NCI-H2227 treated with DMSO at 0.1 percent for 48 hours (cell line): Measurements from ENCODE around the gene CEP164.

Experiments
- DNase-seq: peaks from one replicate; lab custom pipeline; 2025; lab: John Stamatoyannopoulos, UW

CEP164 gene

GRCh38 chr11:117327567-117328374 is at the start of gene CEP164:
Gene CEP164, plus strand, starts transcription at chr11:117327854. Its CDS starts 10,733 bp downstream, at chr11:117338587.
- peak; percentile 92 for DNase-seq

GRCh38 chr11:117278347-117278746 is 49.3 kb upstream of the CEP164 start:
- no peak for DNase-seq

GRCh38 chr11:117279711-117280376 is 47.8 kb upstream of the CEP164 start:
- DNase-seq, result no peak

GRCh38 chr11:117281159-117281558 is 46.5 kb upstream of the CEP164 start:
- DNase-seq, result no peak

GRCh38 chr11:117281869-117282268 is 45.8 kb upstream of the CEP164 start:
- no peak for DNase-seq

- no peak for DNase-seq
Observed at GRCh38 chr11:117282956-117283355, 44.7 kb upstream of the CEP164 start.

GRCh38 chr11:117284053-117284452 is 43.6 kb upstream of the CEP164 start:
- DNase-seq, result no peak

GRCh38 chr11:117286588-117286987 is 41.1 kb upstream of the CEP164 start:
- DNase-seq, result no peak

- no peak for DNase-seq
Observed at GRCh38 chr11:117287668-117288067, 40.0 kb upstream of the CEP164 start.

GRCh38 chr11:117289795-117290194 is 37.9 kb upstream of the CEP164 start:
- DNase-seq, result no peak

GRCh38 chr11:117290809-117291396 is 36.8 kb upstream of the CEP164 start, which contains the start of gene BACE1-AS:
Gene BACE1-AS, plus strand, starts transcription at chr11:117291346.
- DNase-seq, result no peak

GRCh38 chr11:117292616-117293015 is 35.0 kb upstream of the CEP164 start:
- no peak for DNase-seq

- DNase-seq, result no peak
Observed at GRCh38 chr11:117295438-117296137, 32.1 kb upstream of the CEP164 start.

GRCh38 chr11:117296881-117297280 is 30.8 kb upstream of the CEP164 start:
- no peak for DNase-seq

- no peak for DNase-seq
Observed at GRCh38 chr11:117298195-117298594, 29.5 kb upstream of the CEP164 start.

GRCh38 chr11:117299351-117300282 is 28.0 kb upstream of the CEP164 start:
- peak; percentile 47 for DNase-seq

GRCh38 chr11:117300283-117300663 is 27.4 kb upstream of the CEP164 start:
- DNase-seq, result peak; percentile 9

GRCh38 chr11:117300773-117301172 is 26.9 kb upstream of the CEP164 start:
- DNase-seq, result no peak

- DNase-seq, result no peak
Observed at GRCh38 chr11:117302228-117302627, 25.4 kb upstream of the CEP164 start.

- DNase-seq, result no peak
Observed at GRCh38 chr11:117303101-117303500, 24.6 kb upstream of the CEP164 start.

GRCh38 chr11:117303646-117304315 is 23.9 kb upstream of the CEP164 start:
- DNase-seq, result no peak
